Neural crest cell (in vitro differentiated cells): Measurements from ENCODE around the gene TGFBR3. TPM values are rescaled to one million over a fixed set of nuclear protein-coding genes. Genes with fewer than 3 reads are reported as not detected.

Experiments used
- DNase-seq: peaks from one replicate; pipeline ENCODE4 v3.0.0; 2021; ENCODE audit warnings: low read depth, mixed read lengths, low spot score
- H3K27ac Mint-ChIP-seq: one replicate; pipeline ENCODE4 v1.8.0; 2021; ENCODE audit warnings: mild to moderate bottlenecking, mixed read lengths; ENCODE audit not compliant: unreplicated experiment
- H3K27me3 Mint-ChIP-seq: 2 replicates; pipeline ENCODE4 v1.8.0; 2021; ENCODE audit warnings: low read depth, mild to moderate bottlenecking, mixed read lengths
- H3K36me3 Mint-ChIP-seq: 2 replicates; pipeline ENCODE4 v1.8.0; 2021; ENCODE audit warnings: low read depth, mild to moderate bottlenecking, mixed read lengths
- H3K4me1 Mint-ChIP-seq: 2 replicates; pipeline ENCODE4 v1.8.0; 2021; ENCODE audit warnings: mixed read lengths
- H3K4me3 Mint-ChIP-seq: one replicate; pipeline ENCODE4 v1.8.0; 2021; ENCODE audit warnings: mild to moderate bottlenecking, mixed read lengths
- H3K9me3 Mint-ChIP-seq: 2 replicates; pipeline ENCODE4 v1.8.0; 2021; ENCODE audit warnings: mixed read lengths
- total RNA-seq: library from RNA; stranded (reverse); gene quantifications from 2 replicates; pipeline ENCODE4 v1.2.1, GENCODE V29; 2021
- TF ChIP-seq, protein P1 (sequence below): fragments of 200-600 bp; sonication (generic); conservative IDR thresholded peaks from 2 replicates; pipeline ENCODE4 v1.5.0; 2021; ENCODE audit warnings: antibody characterized with exemption, mild to moderate bottlenecking

The TGFBR3 gene
- total RNA-seq, 1 donor from 2014 or later = 15.1 TPM

DNA sequence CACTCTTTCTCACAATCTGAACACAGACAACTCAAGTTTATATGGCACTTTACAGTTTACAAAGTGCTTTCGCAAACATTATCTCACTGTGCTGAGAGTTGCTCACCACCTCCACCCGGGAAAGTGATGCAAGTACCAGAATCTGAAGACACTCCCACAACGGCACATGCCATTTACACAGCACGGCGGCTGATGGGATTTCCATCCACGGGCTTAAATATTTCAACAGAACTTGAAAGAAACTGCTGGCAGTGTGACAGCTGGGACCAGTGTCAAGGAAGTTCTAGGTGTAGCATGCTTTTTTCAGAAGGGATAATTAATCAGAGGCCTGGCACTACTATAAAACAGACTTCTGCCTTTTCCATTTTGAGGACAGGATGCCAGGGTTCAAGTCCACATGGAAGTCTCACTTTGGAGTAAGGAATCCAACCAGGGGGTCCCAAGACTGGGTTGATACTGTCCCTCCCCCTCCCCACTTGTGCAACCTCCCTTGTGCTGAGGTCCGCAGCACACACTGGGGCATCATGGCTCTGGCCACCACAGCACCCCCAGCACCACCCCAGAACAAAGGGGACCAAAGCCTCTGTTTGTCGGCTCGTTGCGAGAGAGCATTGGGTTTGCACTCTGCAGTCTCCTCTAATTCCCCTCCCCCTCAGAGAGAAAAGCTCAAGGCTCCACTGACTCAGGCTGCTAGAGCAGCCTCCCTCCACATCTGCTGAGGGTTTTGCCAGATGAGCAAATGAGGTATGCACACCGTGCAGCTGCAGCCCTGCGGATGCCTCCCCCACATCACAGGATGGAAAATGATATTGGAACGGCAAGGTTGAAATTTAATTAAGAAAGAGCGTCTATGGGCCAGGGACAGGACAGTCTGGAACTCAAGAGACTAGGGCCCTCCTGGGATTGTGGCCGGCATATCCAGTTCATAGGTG lies 154.9 kb downstream of the TGFBR3 start:
- TF ChIP-seq, protein P1, sequence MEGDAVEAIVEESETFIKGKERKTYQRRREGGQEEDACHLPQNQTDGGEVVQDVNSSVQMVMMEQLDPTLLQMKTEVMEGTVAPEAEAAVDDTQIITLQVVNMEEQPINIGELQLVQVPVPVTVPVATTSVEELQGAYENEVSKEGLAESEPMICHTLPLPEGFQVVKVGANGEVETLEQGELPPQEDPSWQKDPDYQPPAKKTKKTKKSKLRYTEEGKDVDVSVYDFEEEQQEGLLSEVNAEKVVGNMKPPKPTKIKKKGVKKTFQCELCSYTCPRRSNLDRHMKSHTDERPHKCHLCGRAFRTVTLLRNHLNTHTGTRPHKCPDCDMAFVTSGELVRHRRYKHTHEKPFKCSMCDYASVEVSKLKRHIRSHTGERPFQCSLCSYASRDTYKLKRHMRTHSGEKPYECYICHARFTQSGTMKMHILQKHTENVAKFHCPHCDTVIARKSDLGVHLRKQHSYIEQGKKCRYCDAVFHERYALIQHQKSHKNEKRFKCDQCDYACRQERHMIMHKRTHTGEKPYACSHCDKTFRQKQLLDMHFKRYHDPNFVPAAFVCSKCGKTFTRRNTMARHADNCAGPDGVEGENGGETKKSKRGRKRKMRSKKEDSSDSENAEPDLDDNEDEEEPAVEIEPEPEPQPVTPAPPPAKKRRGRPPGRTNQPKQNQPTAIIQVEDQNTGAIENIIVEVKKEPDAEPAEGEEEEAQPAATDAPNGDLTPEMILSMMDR = no peak
- no peaks in the 10 kb centered on the region for H3K9me3 Mint-ChIP-seq
- no peak overlapping the region for H3K4me3 Mint-ChIP-seq
- no peak overlapping the region for H3K27ac Mint-ChIP-seq
- peaks cover 13% of the 10 kb centered on the region for H3K4me1 Mint-ChIP-seq
- H3K36me3 Mint-ChIP-seq = peaks cover 28% of the 10 kb centered on the region
- no peaks in the 10 kb centered on the region for H3K27me3 Mint-ChIP-seq
- no peak for DNase-seq

DNA sequence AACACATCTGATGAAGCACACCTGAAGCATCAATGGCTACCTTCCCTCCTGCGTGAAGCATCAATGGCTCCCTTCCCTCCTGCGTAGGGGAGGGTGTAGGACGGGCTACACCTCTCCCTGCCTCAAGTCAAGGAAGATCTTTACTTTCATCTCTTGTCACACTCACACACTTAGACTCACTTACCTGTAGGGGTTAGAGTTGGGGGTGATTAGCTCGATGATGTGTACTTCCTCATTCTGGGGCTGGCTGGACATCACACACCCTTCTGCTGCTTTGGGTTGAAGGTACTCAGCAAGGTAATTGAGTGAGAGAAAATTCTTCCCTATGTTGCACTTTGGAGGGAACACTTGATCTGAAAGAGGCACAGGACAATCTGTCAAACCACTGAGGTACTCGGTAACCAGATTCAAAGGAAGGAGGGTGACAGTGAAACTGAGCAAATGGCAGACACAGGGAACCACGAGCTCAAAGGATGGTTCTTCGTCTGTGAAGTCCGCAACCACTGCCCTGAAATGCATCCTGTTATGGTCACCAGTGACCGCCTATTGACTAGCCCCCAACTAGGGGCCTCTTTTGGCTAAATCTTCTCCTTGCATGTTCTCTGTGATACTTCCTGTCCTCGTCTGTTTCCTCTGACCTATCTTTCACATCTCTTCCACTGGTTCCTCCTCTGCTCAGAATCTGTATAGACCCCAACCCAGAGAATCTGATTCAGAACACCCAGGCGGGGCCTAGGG lies 156.2 kb downstream of the TGFBR3 start:
- H3K9me3 Mint-ChIP-seq = no peaks in the 10 kb centered on the region
- DNase-seq = no peak
- peaks cover 32% of the 10 kb centered on the region for H3K36me3 Mint-ChIP-seq
- H3K27ac Mint-ChIP-seq = peak overlapping the region; percentile 60
- H3K27me3 Mint-ChIP-seq = no peaks in the 10 kb centered on the region
- TF ChIP-seq, protein P1 = no peak
- H3K4me3 Mint-ChIP-seq = no peak overlapping the region
- H3K4me1 Mint-ChIP-seq = peaks cover 18% of the 10 kb centered on the region

DNA sequence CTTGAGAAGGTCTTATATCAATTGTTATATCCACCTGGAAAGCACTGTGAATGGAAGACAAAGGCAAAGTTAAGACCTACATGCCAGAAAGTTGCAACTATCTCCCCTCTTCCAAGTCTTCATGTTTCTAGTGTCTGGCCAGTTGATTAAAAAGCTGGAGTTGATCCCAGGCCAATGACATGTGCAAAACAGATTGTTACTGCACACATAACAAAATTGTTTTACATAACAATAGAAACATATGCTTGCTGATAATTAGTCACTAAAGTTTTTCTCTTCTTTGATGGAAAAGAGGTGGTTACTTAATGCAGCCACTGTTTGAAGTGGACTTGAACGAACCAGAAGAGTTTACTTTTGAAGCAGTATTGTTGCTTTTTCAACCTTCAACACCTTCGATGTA lies 158.2 kb downstream of the TGFBR3 start:
- H3K4me3 Mint-ChIP-seq = no peak overlapping the region
- H3K4me1 Mint-ChIP-seq = peaks cover 27% of the 10 kb centered on the region
- H3K27me3 Mint-ChIP-seq = no peaks in the 10 kb centered on the region
- TF ChIP-seq, protein P1 = no peak
- no peak overlapping the region for H3K27ac Mint-ChIP-seq
- DNase-seq = no peak
- H3K9me3 Mint-ChIP-seq = no peaks in the 10 kb centered on the region
- peaks cover 28% of the 10 kb centered on the region for H3K36me3 Mint-ChIP-seq

DNA sequence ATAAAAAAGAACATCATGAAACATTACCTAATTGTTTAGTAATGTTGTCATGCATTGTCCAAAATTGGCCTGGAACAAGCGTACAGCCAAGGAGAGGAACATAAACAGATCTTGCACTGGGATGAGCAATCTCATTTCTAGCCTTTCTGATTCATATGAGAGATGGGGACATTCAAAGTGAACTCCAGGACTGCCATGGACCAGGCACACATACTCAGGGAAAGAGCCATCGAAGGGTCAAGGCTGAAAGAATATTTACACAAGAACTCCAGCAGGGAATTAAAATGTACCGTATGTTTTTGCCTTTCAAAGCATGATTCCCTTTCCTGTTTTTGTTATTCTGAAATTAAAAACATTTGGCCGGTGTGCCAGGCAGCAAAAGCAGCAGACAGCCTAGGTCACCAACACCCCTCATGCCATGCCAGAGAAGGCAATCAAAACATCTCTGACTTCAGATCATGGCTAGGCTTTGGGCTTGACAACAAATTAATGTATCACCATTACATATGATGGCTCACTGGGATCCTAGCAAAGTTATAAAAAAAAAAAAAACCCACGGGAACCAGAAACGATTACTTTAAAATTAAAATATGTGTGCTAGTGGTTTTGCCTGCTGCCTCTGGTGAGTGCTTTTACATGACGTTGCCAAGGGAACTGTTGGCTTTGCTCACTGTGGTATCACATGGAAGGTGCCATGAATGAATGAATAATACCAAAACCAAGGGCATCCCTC lies 159.8 kb downstream of the TGFBR3 start:
- H3K36me3 Mint-ChIP-seq = peaks cover 31% of the 10 kb centered on the region
- H3K4me3 Mint-ChIP-seq = no peak overlapping the region
- no peaks in the 10 kb centered on the region for H3K27me3 Mint-ChIP-seq
- TF ChIP-seq, protein P1 = no peak
- H3K27ac Mint-ChIP-seq = no peak overlapping the region
- H3K9me3 Mint-ChIP-seq = no peaks in the 10 kb centered on the region
- peaks cover 19% of the 10 kb centered on the region for H3K4me1 Mint-ChIP-seq
- no peak for DNase-seq

DNA sequence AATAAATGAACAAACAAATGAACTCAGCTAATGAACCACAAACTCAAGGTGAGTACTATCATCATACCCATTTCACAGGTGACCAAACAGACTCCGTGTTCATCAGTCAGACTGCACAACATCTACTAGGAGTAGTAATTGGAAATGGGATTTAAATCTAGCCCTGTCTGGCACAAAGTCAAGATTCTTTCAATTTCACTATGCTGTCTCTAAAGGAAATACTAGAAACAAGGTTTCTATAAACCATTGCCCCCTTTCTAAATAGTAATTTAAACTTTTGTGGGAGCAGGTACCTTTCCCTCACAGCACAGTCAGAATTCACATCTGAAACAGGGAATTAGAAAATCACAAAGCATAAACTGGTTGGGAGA lies 160.3 kb downstream of the TGFBR3 start:
- no peak overlapping the region for H3K4me3 Mint-ChIP-seq
- no peak for DNase-seq
- H3K4me1 Mint-ChIP-seq = peaks cover 19% of the 10 kb centered on the region
- TF ChIP-seq, protein P1 = no peak
- no peaks in the 10 kb centered on the region for H3K9me3 Mint-ChIP-seq
- H3K36me3 Mint-ChIP-seq = peaks cover 35% of the 10 kb centered on the region
- no peaks in the 10 kb centered on the region for H3K27me3 Mint-ChIP-seq
- no peak overlapping the region for H3K27ac Mint-ChIP-seq
